Suprapubic skin (tissue), 3 donors: ENCODE results near the gene HHAT.

Source experiments
- CTCF ChIP-seq, 2 donors: fragments of 200-600 bp in 1 of 2; fragments of 450-650 bp in 1 of 2; sonication (generic) in 1 of 2; IDR thresholded peaks; one replicate each; pipeline ENCODE4 v1.5.1; 2016 to 2019; ENCODE audit warnings: antibody characterized with exemption in 2 of 2, mild to moderate bottlenecking in 1 of 2, moderate library complexity in 1 of 2
- POLR2AphosphoS5 ChIP-seq, 3 donors: sonication (generic); formaldehyde crosslinking; IDR thresholded peaks; one replicate each; pipeline ENCODE4 v1.6.1; 2017; ENCODE audit warnings: antibody characterized with exemption in 3 of 3

- no peak for TF ChIP-seq POLR2AphosphoS5 (IDR thresholded peaks at IDR 0.05)
- no peak for TF ChIP-seq CTCF (IDR thresholded peaks at IDR 0.05)
Measured at GRCh38 chr1:210369425-210369824, 40.7 kb downstream of the HHAT start.
